Ishikawa (cell line): Measurements from ENCODE around the gene RPL10A.

Experiments
- CEBPB ChIP-seq: IDR thresholded peaks from 2 replicates; pipeline ENCODE4 v1.6.1; 2012
- CREB1 ChIP-seq: IDR thresholded peaks from 2 replicates; pipeline ENCODE4 v1.6.1; 2012; ENCODE audit warnings: low read depth
- EGR1 ChIP-seq: IDR thresholded peaks from 2 replicates; pipeline ENCODE4 v1.6.1; 2012
- EP300 ChIP-seq: IDR thresholded peaks from 2 replicates; pipeline ENCODE4 v1.6.1; 2012; ENCODE audit warnings: borderline replicate concordance
- FOXM1 ChIP-seq: IDR thresholded peaks from 2 replicates; pipeline ENCODE4 v1.6.1; 2012; ENCODE audit warnings: low read depth, borderline replicate concordance
- MAX ChIP-seq: IDR thresholded peaks from 2 replicates; pipeline ENCODE4 v1.6.1; 2012
- NFIC ChIP-seq: IDR thresholded peaks from 2 replicates; pipeline ENCODE4 v1.6.1; 2012
- RAD21 ChIP-seq: IDR thresholded peaks from 2 replicates; pipeline ENCODE4 v1.6.1; 2012; ENCODE audit warnings: low read depth
- REST ChIP-seq: IDR thresholded peaks from 2 replicates; pipeline ENCODE4 v1.6.1; 2012; ENCODE audit warnings: low read depth, mild to moderate bottlenecking
- TAF1 ChIP-seq: IDR thresholded peaks from 2 replicates; pipeline ENCODE4 v1.6.1; 2012; ENCODE audit warnings: low read depth, mild to moderate bottlenecking
- TCF12 ChIP-seq: IDR thresholded peaks from 2 replicates; pipeline ENCODE4 v1.6.1; 2012; ENCODE audit warnings: low read depth
- TEAD4 ChIP-seq: IDR thresholded peaks from 2 replicates; pipeline ENCODE4 v1.6.1; 2012
- USF1 ChIP-seq: IDR thresholded peaks from 2 replicates; pipeline ENCODE4 v1.6.1; 2012
- YY1 ChIP-seq: IDR thresholded peaks from 2 replicates; pipeline ENCODE4 v1.6.1; 2012; ENCODE audit warnings: low read depth
- ZBTB7A ChIP-seq: IDR thresholded peaks from 2 replicates; pipeline ENCODE4 v1.6.1; 2012; ENCODE audit warnings: low read depth

The RPL10A gene

GRCh38 chr6:35485402-35485877 lies 17.2 kb downstream of the RPL10A start:
- TF ChIP-seq YY1 (no peak), NFIC (0 out of 2 replicates have a peak, but pooled peaks have one; percentile 24), TEAD4 (peak; percentile 96), MAX (peak; percentile 20; the same call in 1 of the 2 replicates), ZBTB7A (peak; percentile 83), TAF1 (no peak)

GRCh38 chr6:35486005-35486925 lies 18.1 kb downstream of the RPL10A start:
- TF ChIP-seq YY1 (peak; percentile 66; the same call in 1 of the 2 replicates), TEAD4 (peak; percentile 82), REST (no peak), RAD21 (peak; percentile 14; the same call in 1 of the 2 replicates), ZBTB7A (peak; percentile 99), EGR1 (peak; percentile 70), EP300 (peak; percentile 87), CEBPB (no peak), USF1 (peak; percentile 37; the same call in 1 of the 2 replicates), NFIC (peak; percentile 83), TAF1 (peak; percentile 81), MAX (peak; percentile 87), CREB1 (peak; percentile 64; the same call in 1 of the 2 replicates), TCF12 (peak; percentile 94), FOXM1 (no peak; the same call in 1 of the 2 replicates)

- TF ChIP-seq RAD21: no peak
- TF ChIP-seq NFIC: no peak
- TF ChIP-seq TCF12: no peak
- no peak for TF ChIP-seq YY1
- TF ChIP-seq CEBPB: no peak
- TF ChIP-seq CREB1: no peak
- TF ChIP-seq TAF1: no peak
- no peak for TF ChIP-seq MAX
- no peak for TF ChIP-seq EGR1
- TF ChIP-seq REST: no peak
- TF ChIP-seq EP300: no peak
- no peak for TF ChIP-seq TEAD4
- no peak for TF ChIP-seq USF1
- no peak for TF ChIP-seq ZBTB7A
- no peak for TF ChIP-seq FOXM1
Observed at GRCh38 chr6:35487658-35488516, 19.7 kb downstream of the RPL10A start.

GRCh38 chr6:35488517-35488862 lies 20.3 kb downstream of the RPL10A start:
- no peak for TF ChIP-seq ZBTB7A
- no peak for TF ChIP-seq TAF1
- TF ChIP-seq CEBPB: no peak
- no peak for TF ChIP-seq RAD21
- TF ChIP-seq EP300: no peak

- no peak for TF ChIP-seq EP300
- TF ChIP-seq FOXM1: no peak
- TF ChIP-seq RAD21: no peak
- no peak for TF ChIP-seq CEBPB
- TF ChIP-seq REST: no peak
- TF ChIP-seq TCF12: no peak
- no peak for TF ChIP-seq EGR1
- no peak for TF ChIP-seq MAX
- no peak for TF ChIP-seq ZBTB7A
- TF ChIP-seq YY1: no peak
- no peak for TF ChIP-seq TEAD4
- TF ChIP-seq USF1: no peak
- TF ChIP-seq CREB1: no peak
- no peak for TF ChIP-seq TAF1
- TF ChIP-seq NFIC: no peak
Observed at GRCh38 chr6:35489066-35489465, 20.9 kb downstream of the RPL10A start.
